H1 (cell line): ENCODE measurements around the gene CST8. TPM values are rescaled to one million over a fixed set of nuclear protein-coding genes. Genes with fewer than 3 reads are reported as not detected.

Experiments
- CTCF ChIA-PET: fragments of 300-600 bp; sonication (Branson Sonifier 250); formaldehyde crosslinking; loops from one replicate; lab custom pipeline; 2021; ENCODE audit not compliant: partially characterized antibody; lab: Charles Lee
- POLR2A ChIA-PET: fragments of 300-600 bp; sonication (Branson Sonifier 250); formaldehyde crosslinking; loops from one replicate; lab custom pipeline; 2021; ENCODE audit warnings: inconsistent platforms; ENCODE audit not compliant: partially characterized antibody; lab: Charles Lee
- DNase-seq, 2 experiments: peaks; one replicate each; pipeline versions ENCODE4 v3.0.0 to v3.0.0-alpha.2; 2010 to 2022; ENCODE audit warnings: low spot score in 2 of 2, low read depth in 1 of 2, mixed read lengths in 1 of 2
- FAIRE-seq: peaks from 2 replicates; lab custom pipeline; 2011; peaks lifted over from hg19 to GRCh38; lab: Jason Lieb, UNC
- H2AFZ ChIP-seq: 2 replicates; pipeline ENCODE4 v1.8.1; 2012; ENCODE audit warnings: low read length, inconsistent platforms
- H2AK5ac ChIP-seq: 2 replicates; pipeline ENCODE4 v1.6.1; 2013; ENCODE audit warnings: low read depth, low read length
- H2BK120ac ChIP-seq: replicated peaks from 2 replicates; pipeline ENCODE3; 2013; ENCODE audit warnings: low read depth, low read length, inconsistent platforms
- H2BK12ac ChIP-seq: 2 replicates; pipeline ENCODE4 v1.6.1; 2013; ENCODE audit warnings: low read depth, low read length
- H2BK15ac ChIP-seq: 2 replicates; pipeline ENCODE4 v1.6.1; 2013; ENCODE audit warnings: low read length
- H2BK20ac ChIP-seq: 2 replicates; pipeline ENCODE4 v1.6.1; 2013; ENCODE audit warnings: low read length
- H2BK5ac ChIP-seq: 2 replicates; pipeline ENCODE4 v1.6.1; 2013; ENCODE audit warnings: low read depth, low read length
- H3K14ac ChIP-seq: 2 replicates; pipeline ENCODE4 v1.6.1; 2013; ENCODE audit warnings: inconsistent platforms; ENCODE audit not compliant: insufficient read length
- H3K18ac ChIP-seq: 2 replicates; pipeline ENCODE4 v1.6.1; 2013; ENCODE audit warnings: low read length; ENCODE audit errors: extremely low read depth
- H3K23ac ChIP-seq: 2 replicates; pipeline ENCODE4 v1.6.1; 2013; ENCODE audit warnings: inconsistent platforms; ENCODE audit not compliant: insufficient read length
- H3K23me2 ChIP-seq: 2 replicates; pipeline ENCODE4 v1.6.1; 2013; ENCODE audit warnings: low read depth, low read length
- H3K27ac ChIP-seq: 2 replicates; pipeline ENCODE4 v1.6.1; 2011; ENCODE audit warnings: low read depth, low read length, inconsistent platforms
- H3K27me3 ChIP-seq, 4 experiments: replicated peaks in 1 of 4; 1 replicate in 1 of 4; 2 replicates in 3 of 4; pipeline versions ENCODE4 v1.6.1 to v1.8.1; 2011 to 2013; ENCODE audit warnings: low read length in 3 of 4, mild to moderate bottlenecking in 3 of 4, inconsistent platforms in 2 of 4, mixed read lengths in 2 of 4, moderate library complexity in 1 of 4; ENCODE audit not compliant: control insufficient read depth in 3 of 4, insufficient read depth in 3 of 4; ENCODE audit errors: extremely low read depth in 1 of 4
- H3K36me3 ChIP-seq, 4 experiments: 2 replicates each; pipeline versions ENCODE4 v1.6.1 to v1.8.1; 2011 to 2013; ENCODE audit warnings: mild to moderate bottlenecking in 4 of 4, low read length in 3 of 4, moderate library complexity in 2 of 4, control low read depth in 1 of 4, inconsistent platforms in 1 of 4; ENCODE audit not compliant: insufficient read depth in 4 of 4, control insufficient read depth in 2 of 4
- H3K4ac ChIP-seq: replicated peaks from 2 replicates; pipeline ENCODE3; 2013; ENCODE audit warnings: low read length, low read depth, mixed read lengths, inconsistent platforms; ENCODE audit not compliant: insufficient read length
- H3K4me1 ChIP-seq, 4 experiments: replicated peaks in 1 of 4; 1 replicate in 1 of 4; 2 replicates in 3 of 4; pipeline versions ENCODE4 v1.6.1 to v1.8.1; 2011 to 2013; ENCODE audit warnings: low read length in 3 of 4, inconsistent platforms in 2 of 4, mixed read lengths in 1 of 4; ENCODE audit not compliant: insufficient read depth in 4 of 4, control insufficient read depth in 3 of 4
- H3K4me2 ChIP-seq, 2 experiments: 2 replicates each; pipeline versions ENCODE4 v1.6.1 to v1.8.1; 2011 to 2013; ENCODE audit warnings: low read depth in 2 of 2, low read length in 2 of 2, control low read depth in 1 of 2, inconsistent platforms in 1 of 2, mild to moderate bottlenecking in 1 of 2; ENCODE audit not compliant: insufficient read depth in 1 of 2
- H3K4me3 ChIP-seq, 4 experiments: fragments of 200-600, 300-600 bp in 1 of 4; sonication (generic), shearing (Covaris generic), sonication (Bioruptor Twin) in 1 of 4; 2 replicates each; pipeline versions ENCODE4 v1.5.1 to v1.8.1; 2011 to 2016; ENCODE audit warnings: low read length in 4 of 4, low read depth in 3 of 4, control low read depth in 2 of 4, inconsistent platforms in 2 of 4, mild to moderate bottlenecking in 2 of 4, mixed read lengths in 1 of 4, moderate library complexity in 1 of 4; ENCODE audit not compliant: insufficient read depth in 2 of 4; ENCODE audit errors: extremely low read depth in 1 of 4
- H3K56ac ChIP-seq: replicated peaks from 2 replicates; pipeline ENCODE3; 2013; ENCODE audit warnings: low read depth, mild to moderate bottlenecking, mixed read lengths, low read length, inconsistent platforms; ENCODE audit not compliant: insufficient read length
- H3K79me1 ChIP-seq: 2 replicates; pipeline ENCODE4 v1.6.1; 2013; ENCODE audit warnings: low read depth, low read length, control low read depth
- H3K79me2 ChIP-seq, 2 experiments: 2 replicates each; pipeline versions ENCODE4 v1.6.1 to v1.8.1; 2012 to 2013; ENCODE audit warnings: low read length in 2 of 2, mild to moderate bottlenecking in 2 of 2, inconsistent platforms in 1 of 2; ENCODE audit not compliant: insufficient read depth in 2 of 2, control insufficient read depth in 1 of 2
- H3K9ac ChIP-seq, 4 experiments: replicated peaks in 1 of 4; 1 replicate in 1 of 4; 2 replicates in 3 of 4; pipeline versions ENCODE4 v1.6.1 to v1.8.1; 2011 to 2013; ENCODE audit warnings: low read depth in 3 of 4, low read length in 3 of 4, control low read depth in 2 of 4, mild to moderate bottlenecking in 2 of 4, moderate library complexity in 2 of 4, inconsistent platforms in 1 of 4; ENCODE audit errors: extremely low read depth in 1 of 4
- H3K9me3 ChIP-seq, 2 experiments: 2 replicates each; pipeline versions ENCODE4 v1.6.1 to v1.8.1; 2012 to 2013; ENCODE audit warnings: mild to moderate bottlenecking in 2 of 2, moderate library complexity in 2 of 2, control low read depth in 1 of 2, inconsistent platforms in 1 of 2, low read depth in 1 of 2, low read length in 1 of 2, mixed read lengths in 1 of 2; ENCODE audit not compliant: insufficient read depth in 2 of 2
- H4K20me1 ChIP-seq, 2 experiments: replicated peaks in 1 of 2; 2 replicates each; pipeline versions ENCODE3 to v1.8.1; 2011 to 2013; ENCODE audit warnings: inconsistent platforms in 2 of 2, low read length in 2 of 2, mild to moderate bottlenecking in 1 of 2; ENCODE audit not compliant: insufficient read depth in 2 of 2, control insufficient read depth in 1 of 2
- H4K5ac ChIP-seq: 2 replicates; pipeline ENCODE4 v1.6.1; 2013; ENCODE audit warnings: low read length, low read depth, mixed read lengths, inconsistent platforms; ENCODE audit not compliant: insufficient read length
- H4K8ac ChIP-seq: 2 replicates; pipeline ENCODE4 v1.8.0; 2013; ENCODE audit warnings: mild to moderate bottlenecking, moderate library complexity, low read length, inconsistent platforms; ENCODE audit not compliant: insufficient read depth; ENCODE audit errors: extremely low read depth
- H4K91ac ChIP-seq: replicated peaks from 2 replicates; pipeline ENCODE3; 2013; ENCODE audit warnings: low read length, mixed read lengths, inconsistent platforms; ENCODE audit not compliant: insufficient read length
- BACH1 ChIP-seq: IDR thresholded peaks from 2 replicates; pipeline ENCODE4 v1.6.1; 2012; ENCODE audit warnings: low read length, improper control_type of control experiment
- CBX5 ChIP-seq: fragments of 300-800, 300-1000 bp; sonication (generic); IDR thresholded peaks from 2 replicates; pipeline ENCODE4 v1.7.1; 2016; ENCODE audit warnings: antibody characterized with exemption, low read length, low read depth
- CREB1 ChIP-seq: IDR thresholded peaks from 2 replicates; pipeline ENCODE4 v1.6.1; 2012; ENCODE audit warnings: inconsistent platforms
- KDM4A ChIP-seq: IDR thresholded peaks from one replicate; pipeline ENCODE4 v1.7.1; 2012; ENCODE audit warnings: low read depth, mild to moderate bottlenecking, moderate library complexity, low read length, inconsistent platforms; ENCODE audit not compliant: severe bottlenecking
- PHF8 ChIP-seq: fragments of 200-600 bp; sonication (generic); conservative IDR thresholded peaks from 2 replicates; pipeline ENCODE4 v1.7.1; 2012; ENCODE audit warnings: low read depth, mild to moderate bottlenecking, inconsistent platforms, low read length, moderate library complexity
- RNF2 ChIP-seq: fragments of 200-900, 300-1000 bp; sonication (generic); IDR thresholded peaks from 2 replicates; pipeline ENCODE4 v1.7.1; 2016; ENCODE audit warnings: borderline replicate concordance, low read depth, mild to moderate bottlenecking, antibody characterized with exemption, low read length; ENCODE audit not compliant: poor library complexity, severe bottlenecking; ENCODE audit errors: missing control alignments
- RXRA ChIP-seq: IDR thresholded peaks from 2 replicates; pipeline ENCODE4 v1.6.1; 2011; ENCODE audit warnings: low read depth, mild to moderate bottlenecking, low read length, moderate library complexity; ENCODE audit not compliant: insufficient read depth
- SIRT6 ChIP-seq: IDR thresholded peaks from one replicate; pipeline ENCODE4 v1.7.1; 2012; ENCODE audit warnings: low read length, inconsistent platforms
- TAF1 ChIP-seq: IDR thresholded peaks from 2 replicates; pipeline ENCODE4 v1.6.1; 2011; ENCODE audit warnings: mild to moderate bottlenecking, low read depth, low read length
- TBP ChIP-seq: IDR thresholded peaks from 2 replicates; pipeline ENCODE4 v1.6.1; 2011; ENCODE audit warnings: low read depth, low read length, improper control_type of control experiment
- TCF12 ChIP-seq: IDR thresholded peaks from 2 replicates; pipeline ENCODE4 v1.6.1; 2011; ENCODE audit warnings: low read depth, mild to moderate bottlenecking, low read length
- WGBS, 2 experiments: shearing (Covaris generic) in 1 of 2; methylation state at CpG; one replicate each; pipeline versions ENCODE4 v1.1.6 to v1.1.7; 2013 to 2015; ENCODE audit warnings: low lambda C conversion rate in 2 of 2, mixed read lengths in 2 of 2, inconsistent platforms in 1 of 2, low coverage in 1 of 2, missing lambda C conversion rate in 1 of 2; ENCODE audit not compliant: insufficient replicate concordance in 2 of 2, insufficient coverage in 1 of 2, insufficient read length in 1 of 2; ENCODE audit errors: extremely low coverage in 1 of 2, missing lambda C conversion rate in 1 of 2; 5-methylcytosine and 5-hydroxymethylcytosine counted together
- polyA plus RNA-seq, 7 experiments: library from polyadenylated mRNA; depleted of rRNA in 3 of 7; stranded (reverse) in 5 of 7; unstranded in 2 of 7; fragments of >200 nt in 5 of 7; fragments of 200-250 nt in 2 of 7; gene quantifications; 1 replicate in 5 of 7; 2 replicates in 1 of 7; 4 replicates in 1 of 7; pipeline versions ENCODE4 v1.2.1 to v1.2.3, GENCODE V29; 2011 to 2013; ENCODE audit warnings: missing spikeins in 2 of 7, mixed read lengths in 2 of 7
- total RNA-seq: library from RNA; stranded (reverse); fragmentation: NEBNext Ultra II Directional; extraction: Animal tissue kit (Norgen Biotek cat#: 25700); gene quantifications from 2 replicates; pipeline ENCODE4 v1.2.1, GENCODE V29; 2021

CST8 gene
- total and polyA plus RNA-seq, 2 of the 8 experiments (the other 6 are each of a cell fraction or from before 2014, with no cell fraction given), result not detected

DNA sequence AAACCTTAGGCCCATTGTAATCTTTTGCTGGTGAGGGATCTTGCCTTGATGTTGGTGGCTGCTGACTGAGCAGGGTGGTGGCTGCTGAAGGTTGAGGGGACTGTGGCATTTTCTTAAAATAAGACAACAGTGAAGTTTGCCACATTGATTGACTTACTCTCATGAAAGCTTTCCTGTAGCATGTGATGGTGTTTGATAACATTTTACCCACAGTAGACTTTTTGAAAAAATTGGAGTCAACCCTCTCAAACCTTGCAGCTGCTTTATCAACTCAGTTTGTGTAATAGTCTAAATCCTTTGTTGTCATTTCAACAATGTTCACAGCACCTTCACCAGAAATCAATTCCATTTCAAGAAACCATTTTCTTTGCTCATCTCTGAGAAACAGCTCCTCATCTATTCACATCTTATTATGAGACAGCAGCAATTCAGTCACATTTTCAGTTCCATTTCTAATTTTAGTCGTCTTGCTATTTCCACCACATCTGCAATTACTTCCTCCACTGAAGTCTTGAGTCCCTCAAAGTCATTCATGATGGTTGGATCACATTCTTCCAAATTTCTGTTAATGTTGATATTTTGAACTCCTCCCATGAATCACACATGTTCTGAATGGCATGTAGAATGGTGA is 40.1 kb downstream of the CST8 start:
- H3K4me1 ChIP-seq, result peaks cover 4 to 23% (median 14%) of the 10 kb centered on the region in 4 experiments; a peak in 6 of 7 replicates
- no peak overlapping the region for H3K4ac ChIP-seq
- no peaks in the 10 kb centered on the region for H4K20me1 ChIP-seq
- H3K23me2 ChIP-seq, result no peaks in the 10 kb centered on the region
- H2BK5ac ChIP-seq, result no peak overlapping the region; the same call in 1 of the 2 replicates
- no peaks in the 10 kb centered on the region for H3K36me3 ChIP-seq
- ChIA-PET POLR2A (no interaction called here), CTCF (interaction anchor here (0.9 to 1.2 kb wide), 3 partner anchors 53 to 89 kb away, joined by 3 to 4 read pairs (median 3); no protein-coding TSS in a partner anchor)
- H2BK120ac ChIP-seq, result no peak overlapping the region
- TF ChIP-seq KDM4A (no peak), SIRT6 (no peak), TBP (no peak), CBX5 (no peak), CREB1 (no peak), RNF2 (no peak), TCF12 (no peak), BACH1 (no peak), TAF1 (no peak), RXRA (no peak), PHF8 (no peak)
- no peaks in the 10 kb centered on the region for H3K79me1 ChIP-seq
- WGBS, 2 experiments, result 88% methylated on average over 1 of the region's 1 CpG; no CpG with 5 or more reads in 1 of the 2 experiments
- H3K14ac ChIP-seq, result no peak overlapping the region
- H3K79me2 ChIP-seq, result no peaks in the 10 kb centered on the region
- no peak overlapping the region for H3K4me3 ChIP-seq
- peak overlapping the region; percentile 3; the same call in 1 of the 2 replicates for H2BK20ac ChIP-seq
- H3K23ac ChIP-seq, result no peak overlapping the region
- no peak for DNase-seq
- no peak overlapping the region for H3K27ac ChIP-seq
- H3K9me3 ChIP-seq, result no peaks in the 10 kb centered on the region
- H4K91ac ChIP-seq, result no peak overlapping the region
- H3K4me2 ChIP-seq, result no peak overlapping the region
- no peak overlapping the region for H2BK12ac ChIP-seq
- H2AFZ ChIP-seq, result no peak overlapping the region
- no peak overlapping the region for H4K5ac ChIP-seq
- H2AK5ac ChIP-seq, result no peak overlapping the region
- no peak overlapping the region for H4K8ac ChIP-seq
- no peak for FAIRE-seq
- no peak overlapping the region for H3K18ac ChIP-seq
- no peak overlapping the region for H3K9ac ChIP-seq
- no peak overlapping the region for H3K56ac ChIP-seq
- no peak overlapping the region for H2BK15ac ChIP-seq
- peaks cover 0 to 3% (median 0%) of the 10 kb centered on the region in 4 experiments; a peak in 2 of 7 replicates for H3K27me3 ChIP-seq
